ENCODE results near the gene SNX15. TPM values are rescaled to one million over a fixed set of nuclear protein-coding genes. Genes with fewer than 3 reads are reported as not detected.

SNX15 gene
- total RNA-seq, 2 donors from 2014 or later: 20.7 to 22.7 TPM

GRCh38 chr11:65057526-65057925 is 30.3 kb downstream of the SNX15 start:
- no peak for ATAC-seq (ENCODE audit: insufficient number of reproducible peaks, low FRiP score, low read depth)

DNA sequence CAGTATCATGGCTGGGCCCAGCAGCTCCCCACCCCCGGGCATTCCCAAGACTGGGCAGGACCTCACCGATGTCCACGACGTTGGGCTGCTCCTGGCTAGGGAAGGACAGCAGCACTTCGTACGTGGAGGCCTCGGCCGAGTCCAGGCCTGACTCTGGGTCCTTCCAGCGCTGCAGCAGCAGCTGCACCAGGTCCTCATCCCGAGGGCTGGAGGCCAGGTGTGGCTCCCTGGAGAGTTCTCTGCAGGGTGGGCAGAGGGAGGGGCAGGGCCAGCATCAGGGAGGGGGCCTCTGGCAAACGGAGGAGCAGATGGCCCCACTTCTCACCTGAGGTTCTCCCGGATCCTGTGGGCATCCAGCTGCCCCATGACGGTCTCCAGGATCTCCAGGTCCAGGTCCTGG is 30.8 kb downstream of the SNX15 start:
- H3K4me1 ChIP-seq (ENCODE audit: control insufficient read depth in 1 of 2, low read depth in 2 of 2): no peaks in the 10 kb centered on the region
- DNase-seq (ENCODE audit: low spot score): no peak
- ATAC-seq (ENCODE audit: insufficient number of reproducible peaks, low FRiP score, low read depth): no peak
- H3K27me3 ChIP-seq (replicated peaks; ENCODE audit: insufficient read depth): no peaks in the 10 kb centered on the region
- H3K36me3 ChIP-seq: no peaks in the 10 kb centered on the region
- TF ChIP-seq, protein P1, sequence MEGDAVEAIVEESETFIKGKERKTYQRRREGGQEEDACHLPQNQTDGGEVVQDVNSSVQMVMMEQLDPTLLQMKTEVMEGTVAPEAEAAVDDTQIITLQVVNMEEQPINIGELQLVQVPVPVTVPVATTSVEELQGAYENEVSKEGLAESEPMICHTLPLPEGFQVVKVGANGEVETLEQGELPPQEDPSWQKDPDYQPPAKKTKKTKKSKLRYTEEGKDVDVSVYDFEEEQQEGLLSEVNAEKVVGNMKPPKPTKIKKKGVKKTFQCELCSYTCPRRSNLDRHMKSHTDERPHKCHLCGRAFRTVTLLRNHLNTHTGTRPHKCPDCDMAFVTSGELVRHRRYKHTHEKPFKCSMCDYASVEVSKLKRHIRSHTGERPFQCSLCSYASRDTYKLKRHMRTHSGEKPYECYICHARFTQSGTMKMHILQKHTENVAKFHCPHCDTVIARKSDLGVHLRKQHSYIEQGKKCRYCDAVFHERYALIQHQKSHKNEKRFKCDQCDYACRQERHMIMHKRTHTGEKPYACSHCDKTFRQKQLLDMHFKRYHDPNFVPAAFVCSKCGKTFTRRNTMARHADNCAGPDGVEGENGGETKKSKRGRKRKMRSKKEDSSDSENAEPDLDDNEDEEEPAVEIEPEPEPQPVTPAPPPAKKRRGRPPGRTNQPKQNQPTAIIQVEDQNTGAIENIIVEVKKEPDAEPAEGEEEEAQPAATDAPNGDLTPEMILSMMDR (IDR thresholded peaks at IDR 0.05): no peak
- H3K27ac ChIP-seq: no peak overlapping the region
- H3K9me3 ChIP-seq: no peaks in the 10 kb centered on the region
- H3K4me3 ChIP-seq: no peak overlapping the region

More at GRCh38 chr11:65057526-65057925, 30.3 kb downstream of the SNX15 start:
- no peak overlapping the region for H3K27ac ChIP-seq
- no peak overlapping the region for H3K4me3 ChIP-seq
- H3K36me3 ChIP-seq: no peaks in the 10 kb centered on the region
- no peaks in the 10 kb centered on the region for H3K9me3 ChIP-seq
- no peak for DNase-seq (ENCODE audit: low spot score)
- no peaks in the 10 kb centered on the region for H3K27me3 ChIP-seq (replicated peaks; ENCODE audit: insufficient read depth)
- no peaks in the 10 kb centered on the region for H3K4me1 ChIP-seq (ENCODE audit: control insufficient read depth in 1 of 2, low read depth in 2 of 2)
- TF ChIP-seq, protein P1 (IDR thresholded peaks at IDR 0.05): no peak

DNA sequence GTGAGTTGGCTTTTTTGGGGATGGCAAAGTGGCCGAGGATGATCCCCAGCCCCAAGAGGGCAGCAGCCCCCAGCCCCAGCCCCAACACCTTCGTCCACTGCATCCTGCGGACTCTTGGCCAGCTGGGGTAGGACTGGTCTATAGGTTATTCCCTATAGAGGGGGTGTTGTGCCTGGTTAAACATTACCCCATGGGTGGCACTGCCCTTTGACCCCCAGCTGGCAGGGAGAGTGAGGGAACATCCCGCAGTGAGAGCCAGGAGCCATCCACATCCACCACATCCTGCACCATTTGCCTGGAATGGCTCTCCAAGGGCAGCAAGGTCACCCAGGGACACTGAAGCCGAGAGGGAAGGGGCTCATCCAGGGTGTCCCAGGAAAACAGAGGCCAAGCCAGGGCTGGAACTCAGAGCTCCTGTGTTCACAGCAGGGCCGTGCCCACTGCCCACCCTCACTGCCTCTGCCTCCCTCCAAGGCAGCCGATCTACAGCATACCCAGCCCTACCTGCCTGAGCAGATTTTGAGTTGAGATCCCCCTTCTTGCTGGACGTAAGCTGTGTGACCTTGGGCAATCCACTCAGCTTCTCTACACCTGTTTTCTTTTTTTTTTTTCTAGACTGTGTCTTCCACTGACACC is 31.3 kb downstream of the SNX15 start, which contains the start of gene NAALADL1:
TSS of gene NAALADL1 (minus strand) at position 135 of the 636 bp plus-strand sequence. CDS start at position 103, 32 bp downstream.
- TF ChIP-seq, protein P1 (IDR thresholded peaks at IDR 0.05): no peak
- H3K27me3 ChIP-seq (replicated peaks; ENCODE audit: insufficient read depth): no peaks in the 10 kb centered on the region
- no peak within 1 kb of the TSS for H3K27ac ChIP-seq
- H3K4me3 ChIP-seq: no peak within 1 kb of the TSS
- no peaks in the 10 kb centered on the region for H3K4me1 ChIP-seq (ENCODE audit: control insufficient read depth in 1 of 2, low read depth in 2 of 2)
- no peak for DNase-seq (ENCODE audit: low spot score)
- no peaks in the 10 kb centered on the region for H3K36me3 ChIP-seq
- no peak for ATAC-seq (ENCODE audit: insufficient number of reproducible peaks, low FRiP score, low read depth)
- no peaks in the 10 kb centered on the region for H3K9me3 ChIP-seq

DNA sequence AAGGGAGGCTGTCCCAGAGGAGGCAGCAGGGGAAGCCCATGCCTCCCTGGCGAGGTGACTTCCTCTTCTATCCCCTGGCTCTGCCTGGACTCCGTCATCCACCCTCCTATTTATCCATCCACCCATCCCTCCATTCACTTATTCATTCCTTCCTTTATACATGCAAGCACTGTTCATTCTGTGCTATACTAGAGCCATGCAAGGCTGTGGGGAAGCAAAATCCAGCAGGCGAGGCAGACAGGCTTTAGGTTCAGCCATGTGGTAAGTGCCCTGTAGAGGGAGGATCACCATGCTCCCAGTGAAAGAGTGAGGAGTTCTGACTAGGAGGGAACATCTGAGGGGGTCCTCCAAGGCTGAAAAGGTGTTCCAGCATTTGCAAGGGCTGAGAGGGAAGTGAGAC is 32.3 kb downstream of the SNX15 start:
- Histone ChIP-seq H3K4me1 (ENCODE audit: control insufficient read depth in 1 of 2, low read depth in 2 of 2) (no peaks in the 10 kb centered on the region), H3K9me3 (no peaks in the 10 kb centered on the region), H3K4me3 (no peak overlapping the region), H3K36me3 (no peaks in the 10 kb centered on the region), H3K27ac (no peak overlapping the region), H3K27me3 (replicated peaks; ENCODE audit: insufficient read depth) (no peaks in the 10 kb centered on the region)
- TF ChIP-seq, protein P1 (IDR thresholded peaks at IDR 0.05): no peak
- DNase-seq (ENCODE audit: low spot score) (no peak), ATAC-seq (ENCODE audit: insufficient number of reproducible peaks, low FRiP score, low read depth) (no peak)

GRCh38 chr11:65059959-65060824 is 33.0 kb downstream of the SNX15 start:
- ATAC-seq (ENCODE audit: insufficient number of reproducible peaks, low FRiP score, low read depth): no peak
- TF ChIP-seq, protein P1 (IDR thresholded peaks at IDR 0.05): no peak

More at GRCh38 chr11:65059959-65060824, 33.0 kb downstream of the SNX15 start:
- H3K36me3 ChIP-seq: no peaks in the 10 kb centered on the region
- no peak for DNase-seq (ENCODE audit: low spot score)
- no peaks in the 10 kb centered on the region for H3K27me3 ChIP-seq (replicated peaks; ENCODE audit: insufficient read depth)
- H3K9me3 ChIP-seq: no peaks in the 10 kb centered on the region
- no peak overlapping the region for H3K27ac ChIP-seq
- H3K4me1 ChIP-seq (ENCODE audit: control insufficient read depth in 1 of 2, low read depth in 2 of 2): no peaks in the 10 kb centered on the region
- no peak overlapping the region for H3K4me3 ChIP-seq
